Activated CD4-positive, alpha-beta T cell treated with anti-CD3 and anti-CD28 coated beads, Interleukin-2, amount 50 U/mL, for 24 hours (primary cell): ENCODE results near the gene ETNK2.

Experiments
- DNase-seq, 2 donors: peaks; one replicate each; pipeline ENCODE4 v3.0.0-alpha.2; 2020; ENCODE audit warnings: low read depth in 1 of 2, low spot score in 1 of 2

ETNK2 gene, protein sequence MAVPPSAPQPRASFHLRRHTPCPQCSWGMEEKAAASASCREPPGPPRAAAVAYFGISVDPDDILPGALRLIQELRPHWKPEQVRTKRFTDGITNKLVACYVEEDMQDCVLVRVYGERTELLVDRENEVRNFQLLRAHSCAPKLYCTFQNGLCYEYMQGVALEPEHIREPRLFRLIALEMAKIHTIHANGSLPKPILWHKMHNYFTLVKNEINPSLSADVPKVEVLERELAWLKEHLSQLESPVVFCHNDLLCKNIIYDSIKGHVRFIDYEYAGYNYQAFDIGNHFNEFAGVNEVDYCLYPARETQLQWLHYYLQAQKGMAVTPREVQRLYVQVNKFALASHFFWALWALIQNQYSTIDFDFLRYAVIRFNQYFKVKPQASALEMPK

GRCh38 chr1:204151552-204152309 is at the start of gene ETNK2:
TSS of gene ETNK2 (minus strand) at chr1:204152044. CDS start at chr1:204151852, 192 bp downstream.
- peak; percentile 11 to 16 for DNase-seq

- no peak for DNase-seq
Measured at GRCh38 chr1:204201348-204202040, 49.6 kb upstream of the ETNK2 start.

- DNase-seq = no peak
Measured at GRCh38 chr1:204199579-204199978, 47.7 kb upstream of the ETNK2 start.

DNA sequence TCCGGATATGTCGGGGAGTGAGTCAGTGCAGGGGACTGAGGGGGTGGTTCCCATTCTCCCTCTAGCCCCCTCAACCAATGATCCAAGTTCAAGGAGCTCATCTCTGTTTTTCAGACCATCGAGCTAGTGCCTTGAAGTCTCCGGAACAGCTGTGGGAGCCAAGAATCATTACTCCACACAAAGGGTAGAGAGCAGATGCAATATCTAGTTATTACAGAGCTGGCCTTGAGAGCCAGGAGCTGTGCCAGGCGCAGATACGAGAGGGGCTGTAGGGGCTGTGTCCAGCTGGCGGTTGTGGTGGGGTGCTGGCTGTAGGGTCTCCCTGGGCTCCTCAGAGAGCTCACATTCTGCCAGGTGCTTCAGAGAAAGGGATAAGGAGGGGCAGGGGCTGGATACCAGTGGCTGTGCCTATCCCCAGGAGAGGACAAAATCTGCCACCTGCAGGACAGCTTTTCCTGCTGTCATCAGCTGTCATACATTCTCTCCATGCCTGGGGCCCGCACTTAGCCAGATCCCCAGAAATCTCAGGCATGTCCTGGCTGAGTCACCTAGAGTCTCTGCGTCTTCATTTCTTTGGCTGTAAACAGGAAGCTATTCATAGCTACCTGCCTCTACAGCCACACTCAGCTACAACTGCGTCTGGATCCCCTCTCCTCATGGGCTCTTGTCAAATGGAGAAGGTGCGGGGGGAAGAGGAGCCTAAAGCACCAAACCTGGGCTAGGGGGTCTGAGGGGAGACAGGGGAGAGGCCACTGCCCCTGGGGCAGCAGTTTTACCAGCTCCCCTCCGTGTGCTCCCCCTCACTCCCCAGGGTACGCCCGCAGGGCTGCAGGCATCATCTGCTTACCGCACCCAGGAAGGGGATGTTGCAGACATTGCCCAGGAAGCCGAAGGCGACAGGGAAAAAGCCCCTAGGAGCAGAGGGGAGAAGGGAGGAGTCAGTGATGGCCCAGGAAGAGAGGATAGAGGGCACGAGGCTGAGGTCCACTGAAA is 46.8 kb upstream of the ETNK2 start:
- DNase-seq = no peak

GRCh38 chr1:204197068-204197467 is 45.2 kb upstream of the ETNK2 start:
- no peak for DNase-seq

- DNase-seq = no peak
Measured at GRCh38 chr1:204196068-204196795, 44.4 kb upstream of the ETNK2 start, which contains the start of gene KISS1. TSS of gene KISS1 (minus strand) at chr1:204196491. CDS start at chr1:204192876, 3,615 bp downstream.

- no peak for DNase-seq
Measured at GRCh38 chr1:204194771-204195170, 42.9 kb upstream of the ETNK2 start.

GRCh38 chr1:204194080-204194479 is 42.2 kb upstream of the ETNK2 start:
- DNase-seq = no peak

- DNase-seq = no peak
Measured at GRCh38 chr1:204192589-204193352, 40.9 kb upstream of the ETNK2 start.

DNA sequence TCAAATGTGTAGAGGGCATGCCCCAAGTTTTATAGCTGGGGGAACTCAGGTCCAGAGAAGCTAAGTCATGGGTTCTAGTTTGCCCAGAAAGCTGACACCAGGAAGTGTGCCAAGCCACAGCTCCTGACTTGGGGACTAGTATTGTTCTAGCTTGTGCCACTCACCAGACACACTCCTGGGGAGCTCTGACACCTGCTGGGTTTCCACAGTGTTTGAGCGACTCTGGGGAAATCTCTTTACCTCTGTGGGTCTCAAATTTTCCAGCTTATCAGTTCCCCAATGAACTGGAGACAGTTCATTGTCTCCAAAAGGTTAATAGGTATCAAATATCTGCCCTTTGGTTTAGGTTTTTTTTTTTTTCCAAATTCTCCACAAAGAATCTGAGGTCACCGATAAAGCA is 40.2 kb upstream of the ETNK2 start:
- DNase-seq = no peak

DNA sequence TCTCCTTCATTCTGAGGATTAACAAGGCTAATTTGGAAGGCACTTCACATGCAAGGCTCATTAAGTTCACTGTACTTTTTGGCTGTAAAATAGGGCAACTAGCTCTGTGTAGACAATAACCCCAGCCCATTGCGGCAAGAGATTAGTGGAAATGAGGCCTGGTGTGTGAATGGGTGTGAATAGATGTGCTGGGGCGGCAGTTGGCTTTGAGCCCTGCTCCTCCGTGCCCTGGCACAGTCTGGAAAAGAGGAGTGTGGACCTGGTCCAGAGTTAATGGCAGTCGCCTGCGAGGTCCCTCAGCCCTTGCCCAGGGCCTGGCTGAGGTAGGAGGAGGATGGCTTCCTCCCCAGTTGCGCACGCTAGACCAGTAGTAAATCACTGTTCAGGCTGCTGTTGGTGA is 39.6 kb upstream of the ETNK2 start:
- no peak for DNase-seq

GRCh38 chr1:204190212-204191211 is 38.7 kb upstream of the ETNK2 start:
- DNase-seq = no peak

DNA sequence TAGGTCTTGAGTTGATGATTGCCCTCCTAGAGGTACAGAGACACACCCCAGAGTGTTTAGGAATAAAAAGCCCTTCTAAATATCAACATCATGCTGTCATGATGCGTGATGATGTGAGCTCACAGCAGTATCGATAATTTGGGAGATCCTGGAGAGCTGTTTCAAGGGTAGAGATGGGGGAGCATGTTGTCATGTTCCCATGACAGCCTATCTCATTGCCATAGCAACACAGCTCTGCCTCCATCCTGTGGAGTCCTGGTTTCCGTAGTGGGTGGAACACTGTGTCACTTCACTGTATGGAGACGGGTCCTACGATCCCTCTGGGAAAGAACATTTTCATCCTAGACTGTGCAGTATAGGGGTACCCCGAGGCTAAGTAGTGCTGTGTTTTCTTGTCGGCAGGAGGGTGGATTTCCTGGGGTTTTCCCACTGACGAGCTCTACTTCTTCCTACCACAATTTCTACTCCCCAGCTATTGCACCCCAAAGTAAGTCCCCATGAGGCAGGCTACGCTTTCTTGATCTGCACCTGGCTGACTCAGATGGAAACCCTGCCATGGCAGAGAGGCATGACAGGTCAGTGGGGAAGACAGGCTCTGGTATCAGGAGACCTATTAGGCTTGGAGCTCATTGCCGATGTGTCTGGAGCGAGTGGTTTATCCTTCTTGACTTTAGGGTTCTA is 37.3 kb upstream of the ETNK2 start:
- DNase-seq = no peak

- no peak for DNase-seq
Measured at GRCh38 chr1:204186597-204186996, 34.8 kb upstream of the ETNK2 start.

DNA sequence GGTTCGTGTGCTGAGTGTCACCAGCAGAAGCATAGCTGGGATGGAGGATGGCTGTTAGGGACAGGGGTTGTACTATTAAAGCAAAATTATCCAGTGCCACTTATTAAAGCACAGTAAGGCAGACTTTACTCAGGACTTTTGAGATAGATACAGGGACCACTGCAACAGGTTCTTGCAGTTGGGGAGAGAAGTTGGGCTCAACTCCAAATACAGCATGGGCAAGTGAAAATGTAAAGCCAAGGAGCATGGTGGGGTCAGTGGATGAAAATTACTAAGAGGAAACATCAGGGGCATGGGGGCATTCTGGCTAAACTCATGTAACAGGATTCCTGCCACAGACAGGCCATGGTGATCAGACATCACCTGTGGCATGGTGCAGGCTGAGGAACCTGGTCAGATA is 29.3 kb upstream of the ETNK2 start:
- no peak for DNase-seq

- DNase-seq = no peak
Measured at GRCh38 chr1:204180133-204180532, 28.3 kb upstream of the ETNK2 start.
